ENCODE data around the gene LRIG3.

DNA sequence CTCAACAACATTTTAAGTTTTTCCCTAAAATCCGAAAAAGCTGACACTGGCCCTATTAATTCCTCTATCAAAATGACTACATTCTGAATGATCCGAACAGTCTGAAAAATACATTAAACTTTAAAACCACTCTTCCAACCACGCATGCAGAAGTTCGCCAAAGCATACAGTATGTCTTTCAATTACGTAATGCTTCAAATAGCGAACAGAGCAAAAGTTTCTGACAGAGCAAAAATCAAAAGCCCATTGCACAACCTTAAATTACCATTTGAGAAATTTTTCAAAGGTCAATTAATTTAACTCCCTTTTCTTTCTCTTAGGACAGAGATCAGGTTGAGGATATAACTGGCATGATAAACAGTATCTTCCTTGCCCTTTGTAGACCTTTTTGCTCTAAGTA is 33.2 kb downstream of the LRIG3 start:
- TF ChIP-seq POLR2A (IDR thresholded peaks at IDR 0.05; ENCODE audit: low read length), result no peak
- no peak for TF ChIP-seq GATA1 (IDR thresholded peaks at IDR 0.05; ENCODE audit: low read depth, low read length)

All from erythroblast (primary cell).